ENCODE measurements around the gene STYXL1. TPM values are rescaled to one million over a fixed set of nuclear protein-coding genes. Genes with fewer than 3 reads are reported as not detected.

STYXL1 gene
- total RNA-seq, 4 donors from 2014 or later, result 13.6 to 20.0 (median 19.4) TPM

GRCh38 chr7:75982306-75983064, 65.3 kb downstream of the STYXL1 start:
- TF ChIP-seq CTCF (IDR thresholded peaks at IDR 0.05), result no peak
- ATAC-seq (ENCODE audit: low FRiP score) (no peak), DNase-seq (ENCODE audit: low spot score) (no peak)

GRCh38 chr7:75981453-75982305, 66.1 kb downstream of the STYXL1 start:
- TF ChIP-seq CTCF (IDR thresholded peaks at IDR 0.05), result no peak
- ATAC-seq (ENCODE audit: low FRiP score), result no peak
- no peak for DNase-seq (ENCODE audit: low spot score)

GRCh38 chr7:75981203-75981452, 66.7 kb downstream of the STYXL1 start:
- ATAC-seq (ENCODE audit: low FRiP score) (no peak), DNase-seq (ENCODE audit: low spot score) (no peak)
- no peak for TF ChIP-seq CTCF (IDR thresholded peaks at IDR 0.05)

- DNase-seq (ENCODE audit: low spot score), result no peak
- no peak for ATAC-seq (ENCODE audit: low FRiP score)
- no peak for TF ChIP-seq CTCF (IDR thresholded peaks at IDR 0.05)
Measured at GRCh38 chr7:75980430-75981202, 67.2 kb downstream of the STYXL1 start.

- TF ChIP-seq CTCF (IDR thresholded peaks at IDR 0.05), result no peak
- ATAC-seq (ENCODE audit: low FRiP score) (no peak), DNase-seq (ENCODE audit: low spot score) (no peak)
Measured at GRCh38 chr7:75979759-75980429, 67.9 kb downstream of the STYXL1 start.

GRCh38 chr7:75977743-75978142, 70.1 kb downstream of the STYXL1 start:
- DNase-seq (ENCODE audit: low spot score) (no peak), ATAC-seq (ENCODE audit: low FRiP score) (no peak)
- no peak for TF ChIP-seq CTCF (IDR thresholded peaks at IDR 0.05)

Data from omental fat pad (tissue), 4 donors.